HT-29 (cell line): ENCODE data around the gene AGAP3. TPM values are rescaled to one million over a fixed set of nuclear protein-coding genes. Genes with fewer than 3 reads are reported as not detected.
A peak's percentile ranks its signal among the peaks of the same experiment; 100 is the strongest.

ENCODE experiments used
- DNase-seq: peaks from one replicate; pipeline ENCODE4 v3.0.0-alpha.2; 2015; ENCODE audit warnings: low spot score
- total RNA-seq: library from RNA; depleted of rRNA; stranded (reverse); fragments of >200 nt; shearing (Covaris generic); gene quantifications from 2 replicates; pipeline ENCODE4 v1.2.3, GENCODE V29; 2014; rRNA removed

Gene AGAP3
- total RNA-seq, 1 experiment from 2014 or later = 162 TPM

- DNase-seq = no peak
These were observed 93.7 kb downstream of the AGAP3 start for GRCh38 chr7:151179946-151180345.

GRCh38 chr7:151181011-151181431 is 94.7 kb downstream of the AGAP3 start:
- no peak for DNase-seq

DNA sequence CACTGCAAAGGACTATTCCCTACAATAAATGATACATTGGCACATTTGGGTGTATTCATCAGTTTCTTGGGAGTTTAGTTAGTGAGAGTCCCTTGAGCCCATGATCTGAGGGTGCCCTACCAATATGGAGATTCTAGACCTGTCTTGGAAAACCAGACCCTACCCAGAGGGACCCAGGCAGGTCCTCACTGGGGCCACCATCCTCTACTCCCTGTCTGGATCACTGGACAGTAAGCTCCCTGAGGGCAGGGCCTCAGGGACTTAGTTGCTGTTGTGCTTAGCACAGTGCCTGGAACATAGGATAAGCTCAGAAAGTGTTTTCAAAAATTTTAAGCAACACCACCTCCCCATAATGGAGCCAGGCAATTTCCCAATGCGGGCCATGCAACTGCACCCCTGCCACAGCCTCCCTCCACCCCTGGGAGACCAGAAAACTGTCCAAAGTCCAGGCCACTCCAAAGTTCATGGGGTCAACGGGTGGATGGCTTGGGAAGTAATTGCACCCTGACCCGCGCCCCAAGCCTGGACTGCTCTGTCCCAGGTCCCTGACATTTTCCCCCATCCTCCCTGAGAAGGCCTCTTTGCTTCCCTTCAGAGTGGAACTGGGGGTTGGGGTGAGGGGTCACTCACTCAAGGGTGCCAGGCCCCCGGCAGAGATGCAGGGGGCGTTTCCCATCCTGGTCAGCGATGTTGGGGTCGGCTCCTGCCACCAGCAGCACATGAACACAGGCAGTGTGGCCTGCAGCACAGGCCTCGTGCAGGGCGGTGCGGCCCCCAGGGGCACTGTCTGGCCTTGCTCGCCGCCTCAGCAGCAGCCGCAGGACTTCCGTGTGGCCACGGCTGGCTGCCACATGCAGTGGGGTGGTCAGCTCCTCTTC is 99.7 kb downstream of the AGAP3 start:
- DNase-seq = no peak

DNA sequence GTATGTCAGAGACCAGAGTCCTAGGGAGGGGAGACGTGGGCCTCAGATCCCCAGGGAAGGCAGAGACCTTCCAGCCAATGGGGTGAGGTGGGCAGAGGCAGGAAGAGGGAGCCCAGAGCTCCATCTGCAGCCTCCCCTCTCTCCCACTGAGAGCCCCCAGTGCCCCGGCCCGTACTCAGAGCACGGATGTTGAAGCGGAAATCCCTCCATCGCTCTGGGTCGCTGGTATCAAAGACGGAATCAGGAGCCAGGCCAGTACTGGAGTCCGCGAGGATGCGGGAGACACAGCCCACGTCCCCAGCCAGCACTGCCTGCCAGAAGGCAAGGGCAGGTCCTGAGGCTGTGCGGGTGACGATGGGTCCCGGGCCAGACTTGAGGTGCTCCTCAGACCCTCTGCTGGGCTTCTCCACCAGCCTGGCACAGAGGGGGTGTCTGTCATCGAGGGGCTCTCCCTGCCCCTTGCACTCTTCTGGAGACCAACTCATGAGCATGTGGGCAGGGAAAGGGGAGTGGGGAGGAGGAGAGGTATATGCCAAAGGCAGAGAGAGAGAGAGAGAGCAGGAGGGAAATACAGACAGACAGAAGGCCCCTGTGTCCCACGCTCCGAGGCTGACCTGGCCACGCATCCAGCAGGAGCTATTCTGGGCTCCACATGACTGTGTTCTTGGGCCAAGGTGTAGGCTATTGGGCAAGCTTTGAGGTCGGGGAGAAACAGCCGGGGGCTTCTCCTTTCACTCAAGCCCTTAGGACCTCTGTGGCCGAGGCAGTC is 100.5 kb downstream of the AGAP3 start, which contains the start of gene ASB10:
Gene ASB10 (minus strand): TSS at position 611 of the 769 bp plus-strand sequence. CDS start 120 bp downstream, at position 491.
- DNase-seq = no peak

GRCh38 chr7:151187409-151188251 is 101.4 kb downstream of the AGAP3 start:
- DNase-seq = no peak

DNA sequence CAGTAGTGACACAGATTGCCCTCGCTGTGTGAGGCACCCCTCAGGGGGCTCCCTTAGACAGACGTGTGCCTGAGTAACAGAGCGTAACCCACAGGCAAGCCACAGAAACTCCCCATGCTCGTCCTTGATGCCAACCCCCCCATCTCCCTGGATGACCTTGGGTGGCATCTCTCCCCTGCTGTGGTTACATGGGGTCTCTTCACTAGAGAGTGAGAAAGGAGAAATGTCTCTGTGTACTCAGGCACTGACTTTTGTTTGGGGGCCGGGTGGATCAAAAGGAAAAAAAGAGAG is 101.9 kb downstream of the AGAP3 start:
- no peak for DNase-seq

- no peak for DNase-seq
These were observed 102.8 kb downstream of the AGAP3 start for GRCh38 chr7:151189038-151189437.

GRCh38 chr7:151191544-151191943 is 105.3 kb downstream of the AGAP3 start:
- peak; percentile 36 for DNase-seq

DNA sequence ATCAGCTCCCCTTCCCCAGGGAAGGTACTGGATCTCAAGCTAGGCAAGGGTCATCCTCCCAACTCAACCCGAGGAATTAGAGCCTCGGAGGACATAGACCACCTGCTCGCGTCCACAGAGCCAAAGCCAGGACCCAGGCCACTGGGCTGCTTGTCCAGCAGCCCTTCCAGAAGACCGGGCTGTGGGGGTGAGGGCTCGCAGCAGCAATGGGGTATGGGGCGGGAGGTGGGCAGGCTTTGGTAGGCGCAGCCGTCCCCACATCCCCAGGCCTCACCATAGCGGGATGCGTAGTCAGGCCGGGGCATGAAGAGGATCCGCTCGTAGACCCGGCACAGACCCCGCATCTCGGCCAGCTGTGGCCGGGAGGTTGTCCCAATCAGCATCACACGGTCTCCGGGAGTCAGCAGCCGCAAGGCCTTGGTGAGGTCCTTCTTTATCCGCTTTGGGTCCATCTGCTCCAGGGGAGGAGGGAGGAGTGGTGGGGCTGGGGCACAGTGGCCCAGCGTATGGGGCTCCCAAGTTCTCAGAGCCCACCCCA is 105.8 kb downstream of the AGAP3 start:
- DNase-seq = no peak

- DNase-seq = no peak
These were observed 107.1 kb downstream of the AGAP3 start for GRCh38 chr7:151193203-151193978.

Other genes with a start within 250 kb of the AGAP3 start
- gene AOC1, start 234.0 kb upstream of the AGAP3 start, total RNA-seq = 25.2 and 25.8 TPM in 2 replicates
- gene KCNH2, start 108.2 kb upstream of the AGAP3 start, total RNA-seq = 2.2 and 2.8 TPM in 2 replicates
- gene NOS3, start 95.5 kb upstream of the AGAP3 start, total RNA-seq = 6.7 and 13.0 TPM in 2 replicates
- gene ATG9B, start 62.0 kb upstream of the AGAP3 start, total RNA-seq = 0.47 and 1.0 TPM in 2 replicates
- 81.6 and 97.8 TPM in 2 replicates for gene ABCB8, start 58.0 kb upstream of the AGAP3 start, total RNA-seq
- gene ASIC3, start 37.9 kb upstream of the AGAP3 start, total RNA-seq = 1.5 and 2.2 TPM in 2 replicates
- 43.6 and 62.6 TPM in 2 replicates for gene CDK5, start 28.6 kb upstream of the AGAP3 start, total RNA-seq
- gene SLC4A2, start 26.9 kb upstream of the AGAP3 start, total RNA-seq = 851 and 1,005 TPM in 2 replicates
- gene FASTK, start 5.7 kb upstream of the AGAP3 start, total RNA-seq = 265 and 300 TPM in 2 replicates
- gene TMUB1, start 3.0 kb upstream of the AGAP3 start, total RNA-seq = 258 and 264 TPM in 2 replicates
- not detected in 2 replicates for gene GBX1, start 81.2 kb downstream of the AGAP3 start, total RNA-seq
- not detected in 2 replicates for gene ASB10, start 100.8 kb downstream of the AGAP3 start, total RNA-seq
- gene H2BK1, start 124.0 kb downstream of the AGAP3 start, total RNA-seq = not detected in 2 replicates
- 80.2 and 82.5 TPM in 2 replicates for gene ABCF2, start 140.7 kb downstream of the AGAP3 start, total RNA-seq
- 72.5 and 87.7 TPM in 2 replicates for gene CHPF2, start 146.0 kb downstream of the AGAP3 start, total RNA-seq
- 1.1 and 1.3 TPM in 2 replicates for gene SMARCD3, start 162.2 kb downstream of the AGAP3 start, total RNA-seq